ENCODE data around the gene EFCAB12. TPM values are rescaled to one million over a fixed set of nuclear protein-coding genes. Genes with fewer than 3 reads are reported as not detected.

EFCAB12 gene
- total and polyA plus RNA-seq, 10 of the 15 experiments (the other 5 are each of a cell fraction or from before 2014, with no cell fraction given), result 0.02 to 0.85 (median 0.33) TPM

GRCh38 chr3:129415830-129416229 lies 12.6 kb downstream of the EFCAB12 start:
- ChIA-PET SMC1A (ENCODE audit: uncharacterized antibody, unreplicated experiment) (interaction anchor here (1.2 to 19.4 kb wide), 3 partner anchors 9 to 25 kb away, joined by 3 to 275 read pairs (median 4); partner anchors contain the start of genes IFT122 and MBD4), RAD21 (ENCODE audit: unreplicated experiment) (interaction anchor here (2.4 kb wide), 1 partner anchor 23 kb away, joined by 22 read pairs; the partner anchor contains the start of genes IFT122 and MBD4), CTCF (no interaction called here), POLR2A (interaction anchor here (1.2 to 1.8 kb wide), 2 partner anchors 12 to 19 kb away, joined by 3 to 7 read pairs; partner anchors contain the start of gene EFCAB12)
- in situ Hi-C loops (cut with MboI) (no loop called here), intact Hi-C loops (cut with micrococcal nuclease; ENCODE audit: unreplicated experiment) (no loop called here)
- no peak for FAIRE-seq
- Histone ChIP-seq H3K27me3 (replicated peaks in 1 of 2; ENCODE audit: control insufficient read depth in 2 of 2, insufficient read depth in 2 of 2, low read length in 1 of 2) (no peaks in the 10 kb centered on the region), H3K4me2 (ENCODE audit: control insufficient read depth, insufficient read depth) (no peak overlapping the region), H3K27ac (ENCODE audit: control insufficient read depth, insufficient read depth) (no peak overlapping the region), H3K9me3 (replicated peaks; ENCODE audit: control insufficient read depth, insufficient read depth, low read length) (no peaks in the 10 kb centered on the region), H3K36me3 (ENCODE audit: control insufficient read depth in 2 of 2, insufficient read depth in 2 of 2, low read length in 1 of 2) (no peaks in the 10 kb centered on the region), H2AFZ (ENCODE audit: control insufficient read depth, low read depth, low read length) (no peak overlapping the region), H3K79me2 (ENCODE audit: control insufficient read depth, insufficient read depth, low read length) (no peaks in the 10 kb centered on the region), H3K9ac (ENCODE audit: control insufficient read depth, insufficient read depth, low read length) (no peak overlapping the region), H3K4me1 (ENCODE audit: control insufficient read depth, insufficient read depth, low read length) (peaks cover 6% of the 10 kb centered on the region), H4K20me1 (ENCODE audit: control insufficient read depth, insufficient read depth) (no peaks in the 10 kb centered on the region), H3K4me3 (no peak overlapping the region)
- TF ChIP-seq ATF2 (IDR thresholded peaks at IDR 0.05; ENCODE audit: low read length) (no peak), NKRF (conservative IDR thresholded peaks at IDR 0.05) (no peak), HDAC2 (IDR thresholded peaks at IDR 0.05) (no peak), WRNIP1 (IDR thresholded peaks at IDR 0.05; ENCODE audit: borderline replicate concordance, low read depth, low read length) (no peak), IKZF2 (IDR thresholded peaks at IDR 0.05) (no peak), HCFC1 (IDR thresholded peaks at IDR 0.05; ENCODE audit: low read length) (no peak), KAT2A (conservative IDR thresholded peaks at IDR 0.05; ENCODE audit: control insufficient read depth, low read depth, low read length) (no peak), SKIL (IDR thresholded peaks at IDR 0.05; ENCODE audit: low read depth, poor library complexity, severe bottlenecking) (no peak), ZNF384 (IDR thresholded peaks at IDR 0.05; ENCODE audit: borderline replicate concordance, low read depth, low read length) (no peak), BCLAF1 (IDR thresholded peaks at IDR 0.05) (no peak), MLLT1 (IDR thresholded peaks at IDR 0.05) (no peak)
- 62% methylated on average over 6 of the region's 6 CpGs for WGBS (ENCODE audit: insufficient coverage, insufficient replicate concordance, low lambda C conversion rate, missing lambda C conversion rate)
- no peak for DNase-seq (ENCODE audit: low read depth, low spot score)
- no TSS peak for BruUV-seq (replicated peaks)
- ATAC-seq, result no peak

Data from GM12878 (cell line).